HG03097 (cell line): Measurements from ENCODE around the gene SYT12.
"Not testable (repeated sequence)": the region's sequence is repeated elsewhere in the genome, so short reads cannot be mapped to it uniquely, and the experiment has no call there.

Source experiments
- ATAC-seq: cut with Tn5 transposase; IDR thresholded peaks from one replicate; pipeline ENCODE4 v1.9.1; 2021; ENCODE audit not compliant: unreplicated experiment, low FRiP score

Gene SYT12

GRCh38 chr11:67022961-67023956, at the start of gene SYT12:
SYT12 (plus strand) TSS chr11:67023134; CDS start chr11:67030145, 7,011 bp downstream.
- ATAC-seq: no peak

- ATAC-seq: no peak
These were observed 48.9 kb upstream of the SYT12 start for GRCh38 chr11:66973956-66974580.

GRCh38 chr11:66974724-66975404, 48.1 kb upstream of the SYT12 start, which contains the start of gene C11orf86:
C11orf86 (plus strand) TSS chr11:66975304; CDS start chr11:66975363, 59 bp downstream.
- no peak for ATAC-seq

DNA sequence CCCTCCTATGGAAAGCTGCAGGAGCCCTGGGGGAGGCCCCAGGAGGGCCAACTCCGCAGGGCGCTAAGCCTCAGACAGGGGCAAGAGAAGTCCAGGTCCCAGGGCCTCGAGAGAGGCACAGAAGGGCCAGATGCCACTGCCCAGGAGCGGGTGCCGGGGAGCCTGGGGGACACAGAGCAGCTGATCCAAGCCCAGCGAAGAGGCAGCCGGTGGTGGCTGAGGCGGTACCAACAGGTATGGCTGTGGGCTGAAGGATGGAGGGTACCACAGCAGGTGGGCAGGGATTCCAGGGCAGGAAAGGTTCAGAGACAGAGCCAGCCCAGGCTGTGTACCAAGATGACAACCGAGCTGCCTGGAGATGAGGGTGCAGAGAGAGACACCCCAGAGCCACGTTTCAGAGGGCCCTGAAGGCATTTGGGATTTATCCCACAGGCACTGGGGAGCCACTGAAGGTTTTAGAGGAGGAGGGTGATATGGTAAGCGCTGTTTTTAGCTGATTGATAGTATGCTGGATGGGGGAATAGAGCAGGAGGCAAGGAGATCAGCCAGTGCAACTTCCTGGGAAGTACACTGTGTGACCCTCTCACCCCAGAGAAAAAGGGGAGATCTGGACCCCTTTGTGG, 47.4 kb upstream of the SYT12 start:
- ATAC-seq: no peak

- ATAC-seq: no peak
These were observed 46.9 kb upstream of the SYT12 start for GRCh38 chr11:66976028-66976467.

DNA sequence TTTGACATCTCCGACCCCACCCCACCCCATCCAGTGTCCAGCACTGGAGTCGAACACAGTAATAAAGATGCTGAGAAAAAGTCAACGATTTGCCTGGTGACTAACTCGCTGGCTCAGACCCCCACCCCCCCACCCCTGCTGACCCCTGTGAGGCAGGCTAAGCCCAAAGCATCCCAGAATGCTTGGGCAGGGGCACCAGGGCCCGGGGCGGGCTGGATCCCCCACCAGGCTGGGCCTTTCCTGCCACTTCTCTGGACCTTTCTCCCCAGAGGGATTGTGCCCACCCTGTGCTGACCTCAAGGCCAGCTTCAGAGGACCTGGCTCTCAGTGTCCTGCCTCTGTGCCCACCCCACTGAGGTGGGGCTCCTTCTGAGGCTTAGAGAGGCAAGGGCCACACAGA, 46.0 kb upstream of the SYT12 start:
- no peak for ATAC-seq

DNA sequence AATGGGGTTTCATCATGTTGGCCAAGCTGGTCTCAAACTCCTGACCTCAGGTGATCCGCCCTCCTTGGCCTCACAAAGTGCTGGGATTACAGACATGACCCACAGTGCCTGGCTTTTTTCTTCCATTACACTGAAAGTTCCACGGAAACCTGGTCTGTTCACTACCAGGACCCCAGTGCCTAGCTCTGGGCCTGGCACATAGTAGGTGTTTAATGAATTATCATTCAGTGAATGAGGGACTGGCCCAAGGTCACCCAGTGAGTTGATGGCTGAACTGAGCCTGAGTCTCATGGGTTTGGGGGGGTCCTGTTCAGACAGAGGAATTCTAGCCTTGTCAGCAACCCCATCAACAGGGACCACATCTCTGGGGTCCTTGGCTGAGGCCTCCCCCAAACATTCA, 44.7 kb upstream of the SYT12 start:
- ATAC-seq: no peak

GRCh38 chr11:66978717-66979116, 44.2 kb upstream of the SYT12 start:
- no peak for ATAC-seq

DNA sequence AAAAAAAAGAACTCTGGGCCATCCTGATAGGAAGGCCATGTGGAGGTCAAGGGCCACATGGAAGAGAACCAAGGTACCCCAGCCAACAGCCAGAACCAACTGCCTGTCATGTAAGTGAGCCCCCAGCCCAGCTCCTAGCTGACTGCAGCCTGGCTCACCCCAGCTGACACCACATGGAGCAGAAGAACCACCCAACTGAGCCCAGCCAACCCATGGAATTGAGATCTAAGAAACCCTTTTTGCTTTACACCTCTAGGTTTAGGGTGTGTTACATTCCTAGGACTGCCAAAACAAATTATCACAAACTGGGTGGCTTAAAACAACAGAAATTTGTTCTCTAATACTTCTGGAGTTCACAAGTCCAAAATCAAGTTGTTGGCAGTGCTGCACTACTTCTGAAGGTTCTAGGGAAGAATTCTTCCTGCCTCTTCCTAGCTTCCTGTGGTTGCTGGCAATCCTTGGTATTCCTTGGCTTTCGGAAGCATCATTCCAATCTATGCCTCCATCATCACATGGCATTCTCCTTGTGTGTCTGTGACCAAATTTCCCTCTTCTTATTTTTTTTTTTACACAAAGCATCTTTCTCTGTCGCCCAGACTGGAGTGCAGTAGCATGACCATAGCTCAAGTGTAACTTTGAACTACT, 43.5 kb upstream of the SYT12 start:
- no peak for ATAC-seq

- ATAC-seq: no peak
These were observed 40.9 kb upstream of the SYT12 start for GRCh38 chr11:66981976-66982578.

- no peak for ATAC-seq
These were observed 39.5 kb upstream of the SYT12 start for GRCh38 chr11:66983275-66983924.

DNA sequence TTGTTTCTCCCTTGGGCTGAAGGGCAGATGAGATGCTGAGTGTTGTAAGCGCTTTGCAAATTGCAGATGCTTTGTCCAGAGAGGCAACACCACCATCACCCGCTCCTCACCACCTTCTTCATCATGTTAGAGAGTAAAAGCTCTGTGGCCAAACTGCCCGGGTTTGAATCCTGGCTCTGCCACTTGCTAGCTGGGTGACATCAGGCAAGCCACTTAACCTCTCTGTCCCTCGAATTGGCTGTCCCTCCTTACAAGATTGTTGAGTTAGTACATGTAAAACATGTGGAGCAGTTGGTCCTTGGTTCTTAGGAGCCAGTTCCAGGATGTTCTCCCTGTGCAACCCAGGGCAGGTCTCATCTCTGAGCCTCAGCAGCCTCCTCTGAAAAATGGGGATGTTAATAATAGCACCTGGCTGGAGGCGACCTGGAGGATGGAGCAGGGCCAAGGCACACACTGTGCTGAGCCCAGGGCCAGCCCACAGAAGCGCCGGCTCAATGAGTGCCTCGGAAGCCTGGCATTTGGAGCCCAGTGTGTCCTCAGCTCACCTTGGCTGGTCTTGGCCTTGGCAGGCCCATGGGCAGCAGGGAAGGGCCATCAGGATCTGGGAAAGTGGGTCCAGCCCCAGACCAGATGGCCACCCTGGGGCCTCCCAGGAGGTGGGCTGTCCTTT, 37.3 kb upstream of the SYT12 start:
- no peak for ATAC-seq

DNA sequence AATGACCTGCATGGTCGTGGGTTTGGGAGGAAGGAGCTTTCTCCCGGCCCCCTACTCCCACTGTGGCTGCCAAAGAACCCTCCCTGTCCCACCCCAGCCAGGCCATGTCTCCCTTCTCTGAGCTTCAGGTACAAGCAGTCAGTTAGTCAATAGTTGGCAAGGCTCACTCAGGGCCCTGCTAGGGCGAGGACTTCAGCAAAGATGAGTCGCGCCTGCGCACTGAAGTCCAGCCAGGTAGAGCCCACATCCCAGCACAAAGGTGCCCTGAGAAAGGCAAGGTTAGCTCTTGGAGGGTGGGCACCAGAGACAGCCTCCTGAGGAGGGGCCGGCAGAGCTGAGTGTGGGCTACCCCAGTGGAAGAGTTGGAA, 36.8 kb upstream of the SYT12 start:
- no peak for ATAC-seq

DNA sequence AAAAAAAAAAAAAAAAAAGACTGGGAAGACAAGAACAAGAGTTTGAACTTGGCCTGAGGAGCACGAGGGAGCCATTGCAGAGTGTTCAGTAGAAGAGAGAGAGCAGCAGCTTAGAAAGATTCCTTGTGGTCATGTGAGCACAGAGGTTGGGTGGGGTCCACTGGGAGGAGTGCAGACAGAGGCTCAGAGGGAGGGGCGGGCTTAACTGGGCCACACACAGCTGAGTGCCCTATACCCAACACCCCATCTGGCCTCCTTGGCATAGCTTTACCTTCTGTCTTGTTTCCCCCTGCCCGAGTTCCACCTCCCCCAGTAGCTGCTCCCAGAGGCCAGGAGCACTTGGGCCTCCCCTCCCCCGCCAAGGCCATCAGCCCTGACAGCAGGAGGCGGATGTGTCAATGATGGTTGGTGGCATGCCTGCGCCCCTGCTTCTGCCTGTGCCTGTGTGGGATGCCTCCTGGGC, 35.7 kb upstream of the SYT12 start:
- no peak for ATAC-seq

- no peak for ATAC-seq
These were observed 34.9 kb upstream of the SYT12 start for GRCh38 chr11:66987924-66988637.

- ATAC-seq: not testable (repeated sequence)
These were observed 34.2 kb upstream of the SYT12 start for GRCh38 chr11:66988741-66989140.

DNA sequence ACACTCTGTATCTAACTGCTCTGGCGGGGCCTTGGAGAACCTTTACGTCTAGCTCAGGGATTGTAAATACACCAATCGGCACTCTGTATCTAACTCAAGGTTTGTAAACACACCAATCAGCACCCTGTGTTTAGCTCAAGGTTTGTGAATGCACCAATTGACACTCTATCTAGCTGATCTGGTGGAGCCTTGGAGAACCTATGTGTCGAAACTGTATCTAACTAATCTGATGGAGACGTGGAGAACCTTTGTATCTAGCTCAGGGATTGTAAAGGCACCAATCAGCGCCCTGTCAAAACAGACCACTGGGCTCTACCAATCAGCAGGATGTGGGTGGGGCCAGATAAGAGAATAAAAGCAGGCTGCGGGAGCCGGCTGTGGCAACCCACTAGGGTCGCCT, 33.6 kb upstream of the SYT12 start:
- ATAC-seq: not testable (repeated sequence)

GRCh38 chr11:66992041-66992440, 30.9 kb upstream of the SYT12 start:
- ATAC-seq: no peak
